HG03575 (cell line): ENCODE measurements around the gene SOX6.

Experiments
- ATAC-seq: cut with Tn5 transposase; IDR thresholded peaks from one replicate; pipeline ENCODE4 v1.9.1; 2021; ENCODE audit not compliant: unreplicated experiment, insufficient number of reproducible peaks, low FRiP score; ENCODE audit errors: extremely low read depth

The SOX6 gene

DNA sequence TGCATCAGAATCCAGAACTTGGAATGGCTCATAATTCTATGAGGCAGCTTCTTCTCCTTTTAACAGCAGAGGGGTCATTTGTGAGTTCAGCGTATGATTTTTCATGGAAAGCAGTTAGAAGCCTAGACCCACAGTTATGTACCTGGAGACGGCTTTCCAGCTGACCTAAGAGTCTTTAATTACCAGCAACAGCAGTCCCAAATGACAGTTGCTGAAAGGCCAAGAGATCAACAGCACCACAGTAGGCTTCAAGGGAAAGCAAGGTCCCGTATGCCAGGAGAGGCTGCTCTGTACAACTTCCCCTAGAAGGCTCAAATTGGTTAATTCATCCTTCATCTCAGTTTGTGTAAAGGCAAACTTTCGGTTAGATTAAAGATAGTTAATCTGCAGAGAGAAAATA is 363.0 kb downstream of the SOX6 start:
- ATAC-seq: no peak

DNA sequence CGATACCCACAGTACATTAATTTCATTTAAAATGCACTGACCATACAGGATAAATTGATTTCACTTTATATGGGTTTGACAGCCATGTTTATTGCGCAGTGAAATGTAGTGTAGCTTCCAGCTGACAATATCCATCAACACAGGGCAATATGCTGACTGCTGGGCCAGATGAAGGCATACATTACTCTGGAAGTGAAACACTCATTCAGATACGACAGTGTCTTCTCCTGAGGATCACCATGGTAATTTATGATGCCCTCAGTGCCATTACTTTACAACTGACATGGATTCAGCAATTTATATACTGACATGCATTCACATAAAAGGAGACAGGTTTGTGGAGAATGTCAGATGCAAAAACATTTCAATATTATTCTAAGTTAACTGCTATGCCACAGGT is 365.1 kb downstream of the SOX6 start:
- no peak for ATAC-seq

DNA sequence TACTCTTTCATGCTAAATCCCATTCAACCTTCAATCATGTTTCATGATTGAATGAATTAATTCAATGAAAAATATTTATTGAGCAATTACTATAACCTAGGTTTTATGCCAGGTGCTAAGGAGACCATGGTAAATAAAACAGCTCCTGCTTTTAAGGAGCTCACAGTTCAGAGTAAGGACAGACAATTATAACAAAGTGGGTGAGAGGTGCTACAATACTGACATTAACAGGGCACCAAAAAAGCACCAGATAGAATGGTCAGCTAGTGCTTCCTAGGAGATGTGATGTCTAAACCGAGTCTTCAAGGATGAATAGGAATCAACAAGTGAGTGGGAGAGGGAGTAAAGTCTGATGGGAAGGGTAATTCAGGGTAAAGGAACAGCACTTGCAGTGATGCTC is 366.7 kb downstream of the SOX6 start:
- ATAC-seq: no peak

DNA sequence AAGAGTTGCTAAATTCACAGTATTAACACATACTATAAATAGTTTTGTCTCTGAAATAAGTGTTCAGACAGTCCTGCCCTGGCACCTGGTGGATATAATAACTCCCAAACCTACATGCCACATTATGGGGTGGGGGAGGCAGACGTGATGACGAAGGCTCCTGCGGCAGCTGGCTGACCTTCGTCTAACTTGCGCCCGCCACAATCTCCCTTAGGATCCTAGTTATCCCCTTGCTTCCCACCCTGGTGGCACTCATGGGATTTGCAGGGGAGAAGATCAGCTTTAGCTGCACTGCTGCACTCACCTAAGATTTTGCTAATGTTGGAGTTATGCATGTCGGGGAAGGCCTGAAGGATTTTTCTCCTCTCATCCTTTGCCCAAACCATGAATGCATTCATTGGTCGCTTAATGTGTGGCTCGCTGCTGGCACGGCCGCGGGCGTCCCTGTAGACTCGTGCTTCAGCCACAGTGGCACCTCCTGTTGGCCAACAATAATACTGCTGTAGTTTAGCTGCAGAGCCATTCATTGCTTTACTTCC is 367.6 kb downstream of the SOX6 start:
- ATAC-seq: no peak

DNA sequence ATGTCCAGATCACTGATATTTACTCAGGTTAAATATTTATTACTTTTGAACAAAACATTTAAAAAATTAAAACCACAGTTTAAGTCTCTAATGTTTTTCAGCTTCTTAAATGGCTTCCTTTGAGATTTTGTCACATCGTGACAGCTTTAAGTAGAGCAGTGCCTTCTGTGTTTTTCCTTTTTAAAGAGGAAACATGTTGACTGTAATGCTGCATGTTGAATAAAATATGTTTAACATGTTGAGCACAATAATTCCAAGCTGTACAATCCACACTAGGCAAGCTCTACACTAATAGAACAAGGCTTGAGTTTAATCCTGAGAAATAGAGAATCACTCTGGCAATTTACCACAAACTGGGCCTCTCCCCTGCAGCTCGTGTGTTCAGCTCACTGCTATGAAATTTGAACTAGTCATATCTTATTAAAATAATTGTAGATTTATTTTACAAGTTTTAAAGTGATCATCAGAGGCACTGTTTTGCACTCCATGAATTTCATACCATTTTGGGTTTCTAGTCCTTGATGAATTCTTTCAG is 368.3 kb downstream of the SOX6 start:
- no peak for ATAC-seq

DNA sequence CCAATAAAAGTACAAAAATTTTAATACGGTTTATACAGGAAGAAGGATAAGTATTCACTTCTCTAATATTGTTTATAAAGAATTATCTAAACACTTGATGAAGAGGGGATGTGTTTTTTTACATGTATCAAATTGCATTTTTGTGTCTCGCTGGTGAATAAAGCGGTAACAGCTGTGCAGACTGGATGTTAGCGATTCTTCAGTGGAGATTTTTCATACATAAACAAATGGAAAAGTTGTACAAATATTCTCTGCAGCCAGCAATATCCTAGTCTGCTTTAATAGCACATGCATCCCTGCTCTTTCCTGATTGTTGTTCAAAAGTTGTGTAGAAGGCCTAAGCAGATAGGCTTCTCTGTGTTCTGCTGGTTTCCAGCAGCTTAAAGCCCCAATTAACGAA is 369.3 kb downstream of the SOX6 start:
- ATAC-seq: no peak

DNA sequence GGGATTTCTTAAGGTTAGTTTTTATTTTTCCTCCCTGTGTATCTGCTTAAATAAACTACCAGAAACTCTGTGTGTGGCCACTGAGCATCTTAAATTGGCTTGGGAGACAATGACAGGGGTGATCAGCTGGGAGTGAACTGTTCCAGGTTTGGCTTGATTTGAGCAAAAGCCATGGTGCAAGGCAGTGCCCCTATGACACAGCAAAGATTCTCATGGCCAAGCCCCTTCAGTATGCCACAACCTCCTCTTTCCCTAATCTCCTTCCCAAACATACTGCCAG is 370.5 kb downstream of the SOX6 start:
- ATAC-seq: no peak

DNA sequence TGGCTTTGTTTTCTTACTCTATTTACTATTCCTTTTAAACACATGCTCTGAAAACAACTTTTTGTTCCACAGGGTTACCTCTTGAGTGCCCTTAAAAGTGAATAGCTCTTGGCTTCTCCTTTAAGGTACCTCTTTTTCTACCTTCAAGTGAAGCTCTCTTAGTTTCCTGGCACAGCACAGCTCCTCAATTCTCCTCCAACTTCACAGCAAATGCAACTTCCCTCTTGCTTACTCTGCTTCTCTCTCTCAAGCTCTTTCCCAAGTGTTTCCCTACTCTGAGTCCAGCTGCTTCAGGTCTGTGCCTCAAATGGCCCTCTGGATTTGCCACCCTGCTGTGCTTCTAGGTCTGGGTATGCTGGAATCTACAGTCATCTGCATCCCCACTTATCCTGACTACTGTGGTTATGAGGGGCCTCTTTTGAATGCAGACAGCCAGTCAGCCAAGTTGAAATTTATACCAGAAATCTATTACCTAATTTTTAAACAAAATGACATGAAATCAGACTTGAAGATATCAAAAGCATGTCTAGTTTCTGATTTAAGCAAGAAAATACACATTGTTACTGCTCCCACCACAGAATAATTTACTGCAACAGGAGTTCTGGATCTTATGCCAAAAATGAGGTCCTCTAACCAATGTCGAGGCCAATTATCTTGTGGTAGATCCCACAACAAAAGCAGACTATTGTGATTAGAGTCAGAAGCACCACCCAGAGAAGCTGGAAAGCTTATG is 371.1 kb downstream of the SOX6 start:
- ATAC-seq: no peak

DNA sequence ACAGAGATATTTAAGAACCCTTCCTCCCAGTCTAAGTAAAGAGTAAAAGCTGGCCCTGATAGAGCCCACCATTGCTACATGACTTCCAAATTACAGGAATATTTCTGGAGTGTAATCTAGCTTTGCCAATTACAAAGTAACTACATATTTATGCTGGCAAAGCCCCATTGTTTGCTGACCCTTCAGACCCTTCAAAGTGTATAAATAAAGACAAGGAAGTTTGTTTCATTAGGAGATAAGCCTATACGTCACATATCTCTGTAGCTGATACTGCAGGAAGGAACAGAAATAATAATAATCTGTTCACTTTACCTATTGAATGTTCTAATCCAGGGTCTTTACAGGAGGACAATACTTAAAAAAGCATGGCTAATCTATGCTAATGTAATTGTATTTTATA is 375.1 kb downstream of the SOX6 start:
- ATAC-seq: no peak

DNA sequence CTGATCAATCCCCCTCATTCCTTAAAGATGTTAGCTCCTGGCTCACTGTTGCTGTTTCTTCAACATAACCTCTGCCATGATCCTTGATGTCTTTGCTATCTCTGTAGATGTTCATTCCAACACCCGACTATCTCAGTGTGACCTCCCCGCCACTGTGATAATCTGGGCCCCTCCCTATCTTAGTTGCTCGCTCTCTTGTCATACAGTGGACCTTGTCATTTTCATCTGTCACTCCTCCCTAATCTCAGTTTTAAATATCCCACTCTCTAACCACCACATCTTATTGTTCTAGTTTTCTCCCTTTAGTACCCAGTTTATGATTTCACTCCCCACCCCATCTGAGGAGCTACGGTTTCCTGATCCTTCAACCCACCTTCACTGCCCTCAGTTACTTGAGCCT is 379.2 kb downstream of the SOX6 start:
- ATAC-seq: no peak

DNA sequence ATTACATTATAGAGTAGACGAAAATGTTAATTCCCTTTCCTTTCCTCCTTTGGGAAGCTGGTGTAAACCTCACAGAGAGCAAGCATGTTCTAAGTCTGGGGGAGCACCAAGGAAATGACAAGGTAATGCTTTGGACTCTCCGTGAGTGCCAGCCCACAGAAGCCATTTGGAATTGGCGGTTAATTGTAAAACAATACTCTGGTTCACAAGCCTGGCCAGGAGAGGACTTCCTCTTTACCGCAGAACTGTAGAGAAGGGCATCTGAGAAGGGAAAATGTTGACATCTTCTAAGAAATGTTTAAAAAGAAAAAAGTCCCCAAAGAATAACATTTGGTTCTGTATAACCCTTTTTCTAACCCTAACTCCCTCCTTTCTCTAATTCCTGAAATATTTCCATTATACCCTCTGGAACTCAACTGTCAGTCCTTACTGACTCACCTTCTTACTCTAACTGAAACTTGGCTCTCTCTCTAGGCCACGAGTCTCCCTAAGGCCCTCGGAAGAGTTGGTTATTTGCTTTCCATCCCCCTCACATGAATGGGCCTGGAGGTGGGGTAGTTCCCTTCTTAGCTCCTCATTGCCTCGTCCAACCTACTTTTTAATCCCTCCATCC is 379.8 kb downstream of the SOX6 start:
- ATAC-seq: no peak

DNA sequence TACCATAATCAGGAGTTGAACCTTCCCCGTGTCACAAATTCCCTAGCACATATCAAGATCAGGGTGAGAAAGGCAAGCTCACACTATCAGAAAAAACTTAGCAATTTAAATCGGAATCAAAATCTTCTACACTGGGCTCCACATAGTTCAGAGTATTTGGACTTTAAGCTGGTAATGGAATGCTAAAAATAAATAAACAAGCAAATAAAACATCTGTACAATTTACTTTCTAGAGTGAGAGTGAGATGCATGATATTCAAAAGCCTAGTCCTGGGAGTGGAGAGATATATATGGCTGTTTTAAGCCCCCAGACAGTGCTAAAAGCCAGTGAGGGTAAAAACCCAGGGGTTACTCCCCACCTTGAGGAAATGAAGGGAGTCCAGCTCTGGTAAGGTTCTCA is 380.6 kb downstream of the SOX6 start:
- ATAC-seq: no peak

DNA sequence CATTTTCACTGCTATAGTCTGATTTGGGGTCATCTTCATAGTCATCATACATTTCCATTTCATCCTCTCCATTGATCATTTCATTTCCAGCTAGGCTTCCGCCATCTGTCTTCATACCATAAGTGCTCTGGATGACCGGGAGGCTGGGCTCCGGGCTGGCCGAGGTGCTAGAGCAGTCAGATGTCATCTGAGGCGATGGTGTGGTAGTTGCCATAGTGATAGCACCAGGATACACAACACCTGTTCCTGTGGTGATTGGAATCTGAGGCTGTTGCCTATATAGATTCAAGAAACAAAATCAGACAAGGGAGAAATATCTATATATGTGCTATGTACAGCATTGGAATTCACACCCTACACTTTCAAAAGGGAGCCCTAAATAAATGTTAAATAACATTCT is 383.5 kb downstream of the SOX6 start:
- ATAC-seq: no peak

DNA sequence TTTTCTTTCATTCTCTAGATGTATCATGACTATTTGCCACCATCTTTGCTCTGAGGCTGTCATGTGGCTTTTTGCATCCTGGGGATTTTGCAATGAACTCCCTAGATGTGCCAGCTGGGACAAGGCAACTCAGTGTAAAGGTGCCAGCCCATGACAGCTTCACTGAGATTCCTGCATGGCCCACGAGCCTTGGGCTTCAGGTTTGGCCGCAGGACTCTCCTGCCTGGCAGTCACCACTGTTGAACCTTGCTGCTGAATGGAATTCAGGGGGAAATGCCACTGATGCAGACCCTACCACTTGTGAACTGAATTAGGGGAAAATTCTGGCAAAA is 385.2 kb downstream of the SOX6 start:
- no peak for ATAC-seq

DNA sequence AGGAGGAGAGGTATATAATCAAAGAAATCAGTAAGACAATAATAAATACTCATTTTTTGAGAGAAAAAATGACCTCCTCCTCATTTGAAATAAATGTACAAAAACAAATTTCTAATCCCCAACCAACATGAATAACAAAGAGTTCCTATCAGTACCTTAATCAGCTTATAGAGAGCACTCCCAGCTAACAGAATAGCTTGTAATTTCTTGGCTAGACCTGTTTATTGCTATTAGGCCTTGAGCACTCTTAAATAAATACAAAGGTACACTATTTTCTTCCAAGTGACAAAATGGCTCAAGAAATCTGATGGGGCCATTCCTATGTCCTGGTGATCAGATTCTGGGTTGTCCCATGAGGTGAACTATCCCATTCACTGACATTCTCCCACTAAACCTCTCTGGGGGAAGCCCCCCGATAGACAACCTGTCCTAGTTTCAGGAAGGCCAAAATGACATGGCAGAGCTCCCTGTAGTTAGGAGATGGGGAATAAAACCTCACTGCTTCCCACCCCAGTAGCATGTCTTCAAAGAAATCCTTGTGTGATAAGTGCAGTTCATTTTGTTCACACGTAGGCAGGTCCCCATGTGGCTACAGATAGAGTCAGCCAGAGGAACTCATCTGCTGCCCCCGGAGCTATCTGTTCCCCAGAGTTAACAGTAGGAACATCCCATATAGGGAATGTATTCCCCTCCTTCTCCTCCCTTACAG is 385.7 kb downstream of the SOX6 start:
- ATAC-seq: no peak

DNA sequence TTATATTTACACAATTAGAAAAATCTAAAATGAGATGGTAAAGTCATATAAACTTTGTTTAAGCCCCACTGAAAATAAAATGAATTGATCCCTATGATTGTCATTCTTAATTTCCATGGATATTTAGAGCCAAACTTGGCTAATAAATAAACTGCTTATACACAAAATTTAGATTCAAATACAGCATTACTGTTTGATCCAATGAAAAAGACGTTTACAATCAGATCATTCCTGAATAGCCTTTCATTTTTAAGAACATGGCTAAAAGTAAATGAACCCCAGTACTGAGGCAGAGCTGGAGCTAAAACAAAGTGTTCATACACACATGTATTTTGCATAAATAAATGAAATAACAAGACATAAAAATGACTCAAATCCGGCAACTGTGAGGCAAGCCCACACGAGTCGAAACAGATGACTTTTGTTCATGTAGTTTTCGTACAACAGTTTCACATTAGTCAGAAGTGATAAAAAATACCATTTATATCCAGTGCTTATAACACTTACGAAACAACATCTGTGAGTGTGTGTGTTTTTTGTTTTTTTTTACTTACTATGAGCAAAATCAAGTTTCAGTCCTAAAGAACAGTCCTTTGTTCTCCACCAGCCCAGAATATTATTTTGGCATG is 386.5 kb downstream of the SOX6 start:
- ATAC-seq: no peak

DNA sequence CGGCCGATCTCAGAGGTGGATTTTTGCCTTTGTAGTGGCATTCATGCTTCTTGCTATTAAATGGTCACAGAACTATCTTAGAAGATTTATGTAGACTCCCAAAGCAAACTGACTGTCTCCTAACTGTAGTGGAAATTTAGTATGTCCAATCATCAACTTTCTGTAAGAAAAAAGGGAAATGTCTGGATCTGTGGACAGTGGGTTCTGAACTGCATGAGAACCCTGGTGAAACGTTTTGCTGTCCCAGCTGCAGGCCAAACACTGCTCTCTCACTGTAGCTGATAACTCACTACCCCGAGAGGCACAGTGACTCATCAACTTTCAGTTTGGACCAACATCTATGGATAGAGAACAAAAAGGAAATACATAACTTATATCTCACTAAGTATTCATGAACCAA is 387.1 kb downstream of the SOX6 start:
- peak; percentile 49 for ATAC-seq

DNA sequence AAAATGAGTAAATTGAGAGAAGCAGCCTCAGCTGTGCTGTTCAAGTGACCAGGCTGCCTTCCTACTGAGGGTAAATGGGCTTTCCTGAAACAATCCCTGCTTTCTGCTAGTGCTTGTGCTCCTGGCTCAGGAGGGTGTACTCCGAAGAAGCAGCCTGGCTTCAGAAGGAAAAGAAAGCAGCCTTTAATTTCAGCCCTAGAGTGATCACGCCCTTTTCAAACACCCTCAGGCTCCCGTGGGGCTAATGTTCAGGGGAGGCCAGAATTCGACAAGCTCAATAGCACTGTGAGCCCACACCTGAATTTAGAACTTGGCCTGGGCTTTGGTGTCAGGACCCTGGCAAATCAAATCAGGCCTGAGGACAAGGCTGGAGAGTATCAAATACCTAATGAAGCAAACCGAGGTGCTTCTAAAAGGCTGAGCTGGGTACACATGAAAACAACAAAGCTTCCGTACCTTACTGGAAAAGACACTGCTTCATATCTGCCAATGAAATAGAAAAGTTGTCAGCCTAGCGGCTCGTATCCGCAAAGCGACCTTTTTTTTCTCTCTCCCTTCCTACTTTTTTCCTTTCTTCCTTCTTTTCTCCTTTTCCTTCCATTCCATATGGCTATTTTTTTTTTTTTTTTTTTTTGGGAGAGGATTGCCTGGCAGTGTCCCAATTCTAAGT is 387.8 kb downstream of the SOX6 start:
- ATAC-seq: no peak

DNA sequence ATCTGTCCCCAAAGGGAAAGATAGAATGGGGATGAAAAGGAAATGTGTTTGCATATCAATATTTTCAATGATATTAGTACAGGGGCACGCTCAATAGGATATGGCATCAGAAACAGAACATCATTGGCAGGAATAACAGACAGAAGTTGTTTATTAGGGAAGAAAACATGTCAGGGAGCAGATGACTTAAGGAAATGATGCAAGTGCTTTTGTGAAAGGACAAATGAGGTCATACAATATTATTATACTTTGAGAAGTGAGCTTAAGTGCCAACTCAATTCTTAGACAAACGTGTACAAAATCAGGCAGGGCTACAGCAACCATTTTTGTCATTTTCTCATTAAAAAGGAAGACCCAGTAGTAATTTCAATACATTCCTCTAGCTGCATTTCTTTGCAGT is 388.4 kb downstream of the SOX6 start:
- ATAC-seq: no peak
